ENCODE results near the gene KLHL1. TPM values are rescaled to one million over a fixed set of nuclear protein-coding genes. Genes with fewer than 3 reads are reported as not detected.

Gene KLHL1
- polyA plus RNA-seq, 1 donor from 2014 or later = 15.5 TPM

DNA sequence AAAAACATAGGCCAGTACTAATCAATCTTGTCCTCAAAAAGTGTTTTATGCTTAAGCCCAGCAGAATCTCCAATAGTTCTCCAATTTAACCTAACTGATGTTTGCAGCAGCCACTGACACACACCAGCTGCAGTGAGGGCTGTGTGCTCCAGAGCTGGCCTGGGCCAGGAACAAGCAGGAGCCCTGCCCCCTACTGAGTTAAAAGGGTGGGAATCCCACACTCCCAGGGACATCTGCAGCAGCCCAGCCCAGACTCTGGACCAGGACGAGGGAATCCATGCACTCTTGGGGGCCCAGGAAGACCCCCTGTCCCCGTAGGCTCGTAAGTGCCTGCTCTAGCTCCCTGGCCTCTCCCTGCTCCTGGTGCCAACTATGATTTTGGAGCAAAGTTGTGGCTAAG lies 92.1 kb downstream of the KLHL1 start:
- no peaks in the 10 kb centered on the region for H3F3A ChIP-seq (ENCODE audit: insufficient read depth, low read length, poor library complexity, severe bottlenecking)
- H3K36me3 ChIP-seq (ENCODE audit: insufficient read depth, low read length) = no peaks in the 10 kb centered on the region
- no peak overlapping the region for H3K4me2 ChIP-seq (ENCODE audit: low read length)
- TF ChIP-seq, protein P1, sequence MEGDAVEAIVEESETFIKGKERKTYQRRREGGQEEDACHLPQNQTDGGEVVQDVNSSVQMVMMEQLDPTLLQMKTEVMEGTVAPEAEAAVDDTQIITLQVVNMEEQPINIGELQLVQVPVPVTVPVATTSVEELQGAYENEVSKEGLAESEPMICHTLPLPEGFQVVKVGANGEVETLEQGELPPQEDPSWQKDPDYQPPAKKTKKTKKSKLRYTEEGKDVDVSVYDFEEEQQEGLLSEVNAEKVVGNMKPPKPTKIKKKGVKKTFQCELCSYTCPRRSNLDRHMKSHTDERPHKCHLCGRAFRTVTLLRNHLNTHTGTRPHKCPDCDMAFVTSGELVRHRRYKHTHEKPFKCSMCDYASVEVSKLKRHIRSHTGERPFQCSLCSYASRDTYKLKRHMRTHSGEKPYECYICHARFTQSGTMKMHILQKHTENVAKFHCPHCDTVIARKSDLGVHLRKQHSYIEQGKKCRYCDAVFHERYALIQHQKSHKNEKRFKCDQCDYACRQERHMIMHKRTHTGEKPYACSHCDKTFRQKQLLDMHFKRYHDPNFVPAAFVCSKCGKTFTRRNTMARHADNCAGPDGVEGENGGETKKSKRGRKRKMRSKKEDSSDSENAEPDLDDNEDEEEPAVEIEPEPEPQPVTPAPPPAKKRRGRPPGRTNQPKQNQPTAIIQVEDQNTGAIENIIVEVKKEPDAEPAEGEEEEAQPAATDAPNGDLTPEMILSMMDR (IDR thresholded peaks at IDR 0.05; ENCODE audit: poor library complexity, severe bottlenecking) = no peak
- TF ChIP-seq SMC3 (conservative IDR thresholded peaks at IDR 0.05; ENCODE audit: poor library complexity) (no peak), MXI1 (conservative IDR thresholded peaks at IDR 0.05; ENCODE audit: poor library complexity, severe bottlenecking) (no peak), EP300 (conservative IDR thresholded peaks at IDR 0.05; ENCODE audit: poor library complexity, severe bottlenecking) (no peak), POLR2AphosphoS5 (IDR thresholded peaks at IDR 0.05) (no peak), RAD21 (conservative IDR thresholded peaks at IDR 0.05) (no peak)
- no peaks in the 10 kb centered on the region for H4K20me1 ChIP-seq (ENCODE audit: insufficient read depth)
- no peak overlapping the region for H3K27ac ChIP-seq (ENCODE audit: low read length)
- no peaks in the 10 kb centered on the region for H3K79me2 ChIP-seq (replicated peaks; ENCODE audit: insufficient read depth, low read length)
- H3K9me2 ChIP-seq (ENCODE audit: insufficient read depth, low read length) = no peaks in the 10 kb centered on the region
- no peak overlapping the region for H3K9ac ChIP-seq (ENCODE audit: low read length)
- no peaks in the 10 kb centered on the region for H3K27me3 ChIP-seq (ENCODE audit: insufficient read depth, low read depth, low read length)
- no peak overlapping the region for H2AFZ ChIP-seq (ENCODE audit: low read depth, low read length)
- no peaks in the 10 kb centered on the region for H3K9me3 ChIP-seq (ENCODE audit: low read length)
- no peak overlapping the region for H3K4me3 ChIP-seq (ENCODE audit: low read length)

DNA sequence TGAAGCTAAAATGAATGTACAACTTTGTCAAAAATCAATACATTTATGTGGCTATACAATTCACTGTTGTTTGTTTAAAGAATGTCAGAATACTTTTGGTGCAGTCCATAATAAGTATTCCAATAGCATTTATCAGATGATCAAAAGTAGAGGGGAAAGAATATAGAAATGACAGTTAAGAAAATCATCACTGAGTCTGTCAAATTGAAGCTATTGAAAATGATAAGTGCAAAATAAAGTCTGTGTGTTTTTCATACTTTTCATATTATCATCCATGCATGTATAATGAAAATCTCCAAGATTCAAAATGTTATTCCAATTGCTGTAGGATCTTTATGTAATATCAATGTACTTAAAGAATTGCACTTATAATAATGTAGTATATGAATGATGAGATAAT lies 93.9 kb downstream of the KLHL1 start:
- H3F3A ChIP-seq (ENCODE audit: insufficient read depth, low read length, poor library complexity, severe bottlenecking) = no peaks in the 10 kb centered on the region
- H2AFZ ChIP-seq (ENCODE audit: low read depth, low read length) = no peak overlapping the region
- H3K27ac ChIP-seq (ENCODE audit: low read length) = no peak overlapping the region
- no peaks in the 10 kb centered on the region for H3K9me2 ChIP-seq (ENCODE audit: insufficient read depth, low read length)
- no peak overlapping the region for H3K4me3 ChIP-seq (ENCODE audit: low read length)
- H3K79me2 ChIP-seq (replicated peaks; ENCODE audit: insufficient read depth, low read length) = no peaks in the 10 kb centered on the region
- H3K9me3 ChIP-seq (ENCODE audit: low read length) = no peaks in the 10 kb centered on the region
- TF ChIP-seq MXI1 (conservative IDR thresholded peaks at IDR 0.05; ENCODE audit: poor library complexity, severe bottlenecking) (no peak), EP300 (conservative IDR thresholded peaks at IDR 0.05; ENCODE audit: poor library complexity, severe bottlenecking) (peak; percentile 91), RAD21 (conservative IDR thresholded peaks at IDR 0.05) (no peak), POLR2AphosphoS5 (IDR thresholded peaks at IDR 0.05) (peak; percentile 36)
- no peak overlapping the region for H3K4me2 ChIP-seq (ENCODE audit: low read length)
- H3K36me3 ChIP-seq (ENCODE audit: insufficient read depth, low read length) = no peaks in the 10 kb centered on the region
- H3K9ac ChIP-seq (ENCODE audit: low read length) = no peak overlapping the region
- no peaks in the 10 kb centered on the region for H4K20me1 ChIP-seq (ENCODE audit: insufficient read depth)
- H3K27me3 ChIP-seq (ENCODE audit: insufficient read depth, low read depth, low read length) = no peaks in the 10 kb centered on the region

DNA sequence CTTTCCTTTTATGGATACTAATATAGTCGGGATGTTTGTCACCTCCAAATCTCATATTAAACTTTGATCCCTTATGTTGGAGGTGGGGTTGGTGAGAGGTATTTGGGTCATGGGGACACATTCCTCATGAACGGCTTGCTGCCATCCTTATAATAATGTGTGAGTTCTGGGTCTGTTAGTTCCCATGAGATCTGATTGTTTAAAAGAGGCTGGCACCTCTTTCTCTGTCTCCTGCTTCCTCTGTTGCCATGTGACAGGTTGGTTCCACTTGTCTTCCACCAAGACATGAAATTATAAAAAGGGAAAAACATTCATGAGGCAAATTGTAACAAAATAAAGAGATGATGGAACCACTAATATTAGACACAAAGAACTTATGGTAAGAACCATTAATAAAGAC lies 108.4 kb downstream of the KLHL1 start:
- Histone ChIP-seq H3K4me3 (ENCODE audit: low read length) (no peak overlapping the region), H3K36me3 (ENCODE audit: insufficient read depth, low read length) (no peaks in the 10 kb centered on the region), H3K79me2 (replicated peaks; ENCODE audit: insufficient read depth, low read length) (no peaks in the 10 kb centered on the region), H3K9me3 (ENCODE audit: low read length) (no peaks in the 10 kb centered on the region), H3F3A (ENCODE audit: insufficient read depth, low read length, poor library complexity, severe bottlenecking) (no peaks in the 10 kb centered on the region), H3K9me2 (ENCODE audit: insufficient read depth, low read length) (no peaks in the 10 kb centered on the region), H3K27me3 (ENCODE audit: insufficient read depth, low read depth, low read length) (no peaks in the 10 kb centered on the region), H3K9ac (ENCODE audit: low read length) (no peak overlapping the region), H3K27ac (ENCODE audit: low read length) (no peak overlapping the region), H4K20me1 (ENCODE audit: insufficient read depth) (no peaks in the 10 kb centered on the region), H2AFZ (ENCODE audit: low read depth, low read length) (no peak overlapping the region), H3K4me2 (ENCODE audit: low read length) (no peak overlapping the region)
- TF ChIP-seq MXI1 (conservative IDR thresholded peaks at IDR 0.05; ENCODE audit: poor library complexity, severe bottlenecking) (no peak), EZH2 (IDR thresholded peaks at IDR 0.05; ENCODE audit: borderline replicate concordance, insufficient read depth, low read length, poor library complexity, severe bottlenecking) (no peak), RAD21 (conservative IDR thresholded peaks at IDR 0.05) (no peak), POLR2AphosphoS5 (IDR thresholded peaks at IDR 0.05) (no peak), TAF1 (IDR thresholded peaks at IDR 0.05; ENCODE audit: low read depth) (no peak), SMC3 (conservative IDR thresholded peaks at IDR 0.05; ENCODE audit: poor library complexity) (no peak), EP300 (conservative IDR thresholded peaks at IDR 0.05; ENCODE audit: poor library complexity, severe bottlenecking) (no peak)
- TF ChIP-seq, protein P2, sequence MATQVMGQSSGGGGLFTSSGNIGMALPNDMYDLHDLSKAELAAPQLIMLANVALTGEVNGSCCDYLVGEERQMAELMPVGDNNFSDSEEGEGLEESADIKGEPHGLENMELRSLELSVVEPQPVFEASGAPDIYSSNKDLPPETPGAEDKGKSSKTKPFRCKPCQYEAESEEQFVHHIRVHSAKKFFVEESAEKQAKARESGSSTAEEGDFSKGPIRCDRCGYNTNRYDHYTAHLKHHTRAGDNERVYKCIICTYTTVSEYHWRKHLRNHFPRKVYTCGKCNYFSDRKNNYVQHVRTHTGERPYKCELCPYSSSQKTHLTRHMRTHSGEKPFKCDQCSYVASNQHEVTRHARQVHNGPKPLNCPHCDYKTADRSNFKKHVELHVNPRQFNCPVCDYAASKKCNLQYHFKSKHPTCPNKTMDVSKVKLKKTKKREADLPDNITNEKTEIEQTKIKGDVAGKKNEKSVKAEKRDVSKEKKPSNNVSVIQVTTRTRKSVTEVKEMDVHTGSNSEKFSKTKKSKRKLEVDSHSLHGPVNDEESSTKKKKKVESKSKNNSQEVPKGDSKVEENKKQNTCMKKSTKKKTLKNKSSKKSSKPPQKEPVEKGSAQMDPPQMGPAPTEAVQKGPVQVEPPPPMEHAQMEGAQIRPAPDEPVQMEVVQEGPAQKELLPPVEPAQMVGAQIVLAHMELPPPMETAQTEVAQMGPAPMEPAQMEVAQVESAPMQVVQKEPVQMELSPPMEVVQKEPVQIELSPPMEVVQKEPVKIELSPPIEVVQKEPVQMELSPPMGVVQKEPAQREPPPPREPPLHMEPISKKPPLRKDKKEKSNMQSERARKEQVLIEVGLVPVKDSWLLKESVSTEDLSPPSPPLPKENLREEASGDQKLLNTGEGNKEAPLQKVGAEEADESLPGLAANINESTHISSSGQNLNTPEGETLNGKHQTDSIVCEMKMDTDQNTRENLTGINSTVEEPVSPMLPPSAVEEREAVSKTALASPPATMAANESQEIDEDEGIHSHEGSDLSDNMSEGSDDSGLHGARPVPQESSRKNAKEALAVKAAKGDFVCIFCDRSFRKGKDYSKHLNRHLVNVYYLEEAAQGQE (IDR thresholded peaks at IDR 0.05; ENCODE audit: borderline replicate concordance) = no peak
- TF ChIP-seq, protein P1 (IDR thresholded peaks at IDR 0.05; ENCODE audit: poor library complexity, severe bottlenecking) = no peak

All from neural cell (in vitro differentiated cells).